SJCRH30 (cell line): ENCODE results near the gene ELMOD3. TPM values are rescaled to one million over a fixed set of nuclear protein-coding genes. Genes with fewer than 3 reads are reported as not detected.

Source experiments
- DNase-seq, 2 experiments: peaks; one replicate each; pipeline ENCODE4 v3.0.0-alpha.2; 2015 to 2020
- H3K27ac ChIP-seq: fragments of 250-450 bp; sonication (Bioruptor Pico); 2 replicates; pipeline ENCODE4 v1.5.1; 2020; ENCODE audit warnings: mild to moderate bottlenecking, moderate library complexity
- H3K27me3 ChIP-seq: fragments of 250-450 bp; sonication (Bioruptor Pico); 2 replicates; pipeline ENCODE4 v1.5.1; 2020; ENCODE audit warnings: mild to moderate bottlenecking, moderate library complexity
- H3K36me3 ChIP-seq: fragments of 250-450 bp; sonication (Bioruptor Pico); 2 replicates; pipeline ENCODE4 v1.5.1; 2020; ENCODE audit warnings: mild to moderate bottlenecking, moderate library complexity
- H3K4me1 ChIP-seq: fragments of 250-450 bp; sonication (Bioruptor Pico); 2 replicates; pipeline ENCODE4 v1.5.1; 2020; ENCODE audit warnings: mild to moderate bottlenecking, moderate library complexity
- H3K4me3 ChIP-seq: fragments of 250-450 bp; sonication (Bioruptor Pico); 2 replicates; pipeline ENCODE4 v1.5.1; 2020; ENCODE audit warnings: mild to moderate bottlenecking, moderate library complexity
- H3K9me3 ChIP-seq: fragments of 250-450 bp; sonication (Bioruptor Pico); replicated peaks from 2 replicates; pipeline ENCODE4 v1.5.1; 2020; ENCODE audit warnings: mild to moderate bottlenecking, moderate library complexity
- total RNA-seq: library from RNA; depleted of rRNA; stranded (reverse); fragments of >200 nt; shearing (Covaris generic); gene quantifications from 2 replicates; pipeline ENCODE4 v1.2.3, GENCODE V29; 2014

ELMOD3 gene
- total RNA-seq, 1 experiment from 2014 or later = 19.3 TPM

- no peaks in the 10 kb centered on the region for H3K36me3 ChIP-seq
- no peak for DNase-seq
Measured at GRCh38 chr2:85428343-85428881, 73.8 kb downstream of the ELMOD3 start.

GRCh38 chr2:85429213-85429923, 74.8 kb downstream of the ELMOD3 start:
- peak in 1 of 2 experiments; percentile 39 for DNase-seq
- no peaks in the 10 kb centered on the region for H3K36me3 ChIP-seq
- no peaks in the 10 kb centered on the region for H3K27me3 ChIP-seq
- no peak overlapping the region for H3K4me3 ChIP-seq
- H3K4me1 ChIP-seq = peaks cover 30% of the 10 kb centered on the region
- no peak overlapping the region for H3K27ac ChIP-seq
- no peaks in the 10 kb centered on the region for H3K9me3 ChIP-seq

More at GRCh38 chr2:85428343-85428881, 73.8 kb downstream of the ELMOD3 start:
- no peak overlapping the region for H3K4me3 ChIP-seq
- H3K9me3 ChIP-seq = no peaks in the 10 kb centered on the region
- H3K4me1 ChIP-seq = peaks cover 27% of the 10 kb centered on the region
- H3K27me3 ChIP-seq = no peaks in the 10 kb centered on the region
- no peak overlapping the region for H3K27ac ChIP-seq

DNA sequence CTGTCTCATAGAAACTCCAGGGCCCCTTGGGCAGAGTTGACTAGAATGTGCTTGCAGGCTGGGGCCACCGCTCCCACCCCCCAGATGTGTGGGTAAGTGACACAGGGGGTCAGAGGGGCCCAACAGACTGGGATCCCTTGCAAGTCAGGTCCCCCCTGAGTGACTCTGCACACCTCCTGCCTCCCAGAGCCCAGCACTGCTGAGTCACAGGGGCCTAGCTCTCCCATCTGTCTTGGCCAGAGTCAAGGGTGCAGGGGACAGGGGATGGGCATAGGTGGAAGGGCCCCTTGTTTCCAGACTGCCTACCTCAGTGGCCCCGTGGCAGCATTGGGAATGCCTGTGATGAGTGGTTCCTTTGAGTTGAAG, 75.3 kb downstream of the ELMOD3 start:
- peaks cover 33% of the 10 kb centered on the region for H3K4me1 ChIP-seq

GRCh38 chr2:85430752-85431569, 76.4 kb downstream of the ELMOD3 start:
- peaks cover 36% of the 10 kb centered on the region for H3K4me1 ChIP-seq

More for the DNA sequence above, 75.3 kb downstream of the ELMOD3 start:
- H3K36me3 ChIP-seq = no peaks in the 10 kb centered on the region
- H3K9me3 ChIP-seq = no peaks in the 10 kb centered on the region
- no peak overlapping the region for H3K27ac ChIP-seq
- no peak for DNase-seq
- H3K27me3 ChIP-seq = no peaks in the 10 kb centered on the region
- H3K4me3 ChIP-seq = no peak overlapping the region

GRCh38 chr2:85431570-85432205, 77.1 kb downstream of the ELMOD3 start:
- Histone ChIP-seq H3K4me3 (peak overlapping the region; percentile 4; the same call in 1 of the 2 replicates), H3K9me3 (no peaks in the 10 kb centered on the region), H3K36me3 (no peaks in the 10 kb centered on the region), H3K4me1 (peaks cover 41% of the 10 kb centered on the region), H3K27ac (peak overlapping the region; percentile 58), H3K27me3 (no peaks in the 10 kb centered on the region)
- peak in 1 of 2 experiments; percentile 43 for DNase-seq

More at GRCh38 chr2:85430752-85431569, 76.4 kb downstream of the ELMOD3 start:
- peak; percentile 77 to 85 for DNase-seq
- no peaks in the 10 kb centered on the region for H3K9me3 ChIP-seq
- H3K27me3 ChIP-seq = no peaks in the 10 kb centered on the region
- H3K4me3 ChIP-seq = peak overlapping the region; percentile 4; the same call in 1 of the 2 replicates
- peak overlapping the region; percentile 58 for H3K27ac ChIP-seq
- H3K36me3 ChIP-seq = no peaks in the 10 kb centered on the region

- peaks cover 50% of the 10 kb centered on the region for H3K4me1 ChIP-seq
- no peaks in the 10 kb centered on the region for H3K27me3 ChIP-seq
- H3K9me3 ChIP-seq = no peaks in the 10 kb centered on the region
- DNase-seq = peak; percentile 99
- H3K36me3 ChIP-seq = no peaks in the 10 kb centered on the region
- peak overlapping the region; percentile 8 for H3K4me3 ChIP-seq
- H3K27ac ChIP-seq = peak overlapping the region; percentile 65
Measured at GRCh38 chr2:85433511-85434089, 79.0 kb downstream of the ELMOD3 start.

DNA sequence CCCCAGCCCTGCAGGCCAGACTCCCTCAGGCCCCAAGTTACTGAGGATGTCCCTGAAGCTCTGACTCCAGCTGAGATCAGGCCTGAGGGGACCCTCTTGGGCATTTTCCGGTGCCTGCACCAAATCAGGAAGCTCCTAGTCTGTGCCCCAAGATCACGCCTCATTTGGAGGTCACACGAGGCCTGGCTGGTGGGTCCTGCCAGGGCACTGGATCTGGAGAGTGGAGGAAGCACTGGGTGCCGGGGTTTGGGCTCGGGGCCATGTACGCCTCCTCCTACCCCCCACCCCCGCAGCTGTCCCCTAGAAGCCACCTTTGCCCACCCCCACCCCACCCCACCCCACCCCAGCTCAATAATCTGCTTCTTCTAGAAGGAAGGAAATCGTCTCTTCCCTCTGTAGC, 80.1 kb downstream of the ELMOD3 start:
- no peaks in the 10 kb centered on the region for H3K36me3 ChIP-seq
- H3K27me3 ChIP-seq = no peaks in the 10 kb centered on the region
- no peak for DNase-seq
- no peaks in the 10 kb centered on the region for H3K9me3 ChIP-seq
- H3K27ac ChIP-seq = no peak overlapping the region; the same call in 1 of the 2 replicates
- H3K4me3 ChIP-seq = no peak overlapping the region
- H3K4me1 ChIP-seq = peaks cover 56% of the 10 kb centered on the region

DNA sequence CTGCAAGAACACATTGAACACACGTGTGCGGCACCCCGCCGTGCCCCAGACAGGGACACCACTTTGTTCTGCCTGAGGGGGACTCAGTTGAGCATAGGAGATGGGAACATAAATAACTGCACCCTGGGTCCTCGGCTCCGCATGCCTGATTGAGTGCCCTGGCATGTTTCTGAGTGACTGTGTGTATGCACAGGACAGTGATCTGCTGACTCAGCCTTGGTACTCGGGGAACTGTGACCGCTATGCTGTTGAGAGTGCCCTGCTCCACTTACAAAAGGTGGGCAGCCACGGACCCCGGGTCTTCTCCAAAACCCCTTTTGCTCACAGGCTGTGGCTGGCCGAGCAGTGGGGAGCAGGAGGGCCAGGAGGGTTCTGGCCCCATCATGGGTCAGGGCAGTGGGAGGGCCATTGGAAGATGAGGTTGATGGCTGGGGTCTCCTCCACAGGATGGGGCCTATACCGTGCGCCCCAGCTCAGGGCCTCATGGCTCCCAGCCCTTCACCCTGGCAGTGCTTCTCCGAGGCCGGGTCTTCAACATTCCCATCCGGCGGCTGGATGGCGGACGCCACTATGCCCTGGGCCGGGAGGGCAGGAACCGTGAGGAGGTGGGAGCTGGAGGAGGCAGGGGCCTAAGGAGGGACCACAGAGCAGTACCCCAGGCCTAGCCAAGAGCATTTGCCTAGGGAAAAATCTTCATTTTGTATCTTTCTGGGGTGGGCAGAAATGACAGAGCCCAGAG, 80.8 kb downstream of the ELMOD3 start:
- Histone ChIP-seq H3K27ac (no peak overlapping the region), H3K4me1 (peaks cover 56% of the 10 kb centered on the region), H3K4me3 (no peak overlapping the region), H3K36me3 (no peaks in the 10 kb centered on the region), H3K27me3 (no peaks in the 10 kb centered on the region), H3K9me3 (no peaks in the 10 kb centered on the region)
- DNase-seq = no peak

- Histone ChIP-seq H3K27me3 (no peaks in the 10 kb centered on the region), H3K4me1 (peaks cover 52% of the 10 kb centered on the region)
- DNase-seq = peak in 1 of 2 experiments; percentile 31
Measured at GRCh38 chr2:85435981-85436835, 81.6 kb downstream of the ELMOD3 start.

DNA sequence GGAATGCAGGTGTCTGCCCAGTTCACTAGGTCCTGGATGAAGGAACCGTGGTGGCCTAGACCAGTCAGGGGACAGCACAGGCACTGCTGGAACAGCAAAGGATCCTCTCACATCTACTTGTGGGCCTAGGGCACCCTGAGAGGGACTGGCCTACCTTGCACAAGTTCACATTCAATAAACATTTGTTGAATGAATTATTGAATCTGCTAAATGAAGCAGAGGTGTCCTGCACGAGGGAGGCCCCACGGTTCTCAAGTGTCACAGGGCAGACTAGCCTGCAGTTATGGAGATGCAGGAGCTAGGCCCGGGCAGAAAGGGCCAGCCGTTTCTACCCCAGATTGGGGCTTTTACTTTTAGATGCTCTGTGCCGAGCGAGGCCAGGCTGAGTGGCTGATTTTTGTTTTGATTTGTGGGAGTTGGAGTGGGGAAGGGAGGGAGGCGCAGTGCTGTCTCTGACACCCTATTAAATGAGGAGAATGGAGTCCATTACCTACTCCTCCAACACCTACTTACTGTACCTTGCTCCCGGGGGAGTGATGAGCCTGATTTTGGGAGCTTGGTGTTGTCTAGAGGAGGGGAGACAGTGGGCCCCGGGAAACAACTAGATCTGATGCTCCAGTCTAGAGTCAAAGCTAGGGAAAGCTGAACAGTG, 82.4 kb downstream of the ELMOD3 start:
- Histone ChIP-seq H3K4me3 (peak overlapping the region; percentile 65), H3K4me1 (peaks cover 44% of the 10 kb centered on the region), H3K27ac (peak overlapping the region; percentile 94), H3K36me3 (no peaks in the 10 kb centered on the region), H3K9me3 (no peaks in the 10 kb centered on the region), H3K27me3 (no peaks in the 10 kb centered on the region)
- DNase-seq = peak in 1 of 2 experiments; percentile 47

More at GRCh38 chr2:85435981-85436835, 81.6 kb downstream of the ELMOD3 start:
- Histone ChIP-seq H3K36me3 (no peaks in the 10 kb centered on the region), H3K27ac (no peak overlapping the region), H3K4me3 (no peak overlapping the region), H3K9me3 (no peaks in the 10 kb centered on the region)

DNA sequence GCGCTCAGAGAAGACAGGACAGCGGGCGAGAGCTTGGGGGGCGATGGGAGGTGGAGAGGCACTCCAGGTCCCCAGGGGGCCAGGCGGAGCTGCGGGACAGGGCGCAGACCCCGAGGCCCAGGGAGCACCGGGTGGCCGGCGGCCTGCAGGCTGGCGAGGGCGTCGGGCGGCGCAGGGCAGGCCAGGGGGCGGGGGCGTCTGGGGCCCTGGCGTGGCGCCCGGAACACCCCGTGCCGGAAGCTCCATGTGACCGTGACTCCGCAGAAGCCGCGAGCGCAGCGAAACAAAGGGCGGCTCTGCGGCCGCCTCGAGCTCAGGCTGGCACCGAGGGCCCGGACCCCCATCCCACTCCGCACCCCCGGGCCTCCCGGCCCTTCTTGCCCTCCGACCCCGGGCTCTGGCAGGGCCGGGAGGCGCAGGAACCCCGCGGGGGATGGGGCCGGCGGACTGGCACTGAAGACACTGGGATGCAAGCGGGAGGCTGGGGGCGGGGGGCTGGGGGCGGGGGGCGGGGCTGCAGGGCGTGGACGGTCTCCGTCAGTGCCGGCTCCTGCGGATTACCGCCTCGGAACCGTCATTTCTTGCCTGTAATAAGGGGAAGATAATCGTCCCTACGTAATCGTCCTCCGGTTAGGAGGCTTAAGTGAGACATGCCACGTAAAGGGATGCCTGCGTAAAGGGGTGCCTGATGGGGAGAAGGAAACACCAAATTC, 83.1 kb downstream of the ELMOD3 start:
- peak; percentile 87 to 91 for DNase-seq
- Histone ChIP-seq H3K36me3 (no peaks in the 10 kb centered on the region), H3K4me1 (peaks cover 41% of the 10 kb centered on the region), H3K4me3 (peak overlapping the region; percentile 65), H3K9me3 (no peaks in the 10 kb centered on the region), H3K27ac (peak overlapping the region; percentile 94), H3K27me3 (no peaks in the 10 kb centered on the region)
